ENCODE measurements around the gene NT5DC1. TPM values are rescaled to one million over a fixed set of nuclear protein-coding genes. Genes with fewer than 3 reads are reported as not detected.

NT5DC1 gene
- total RNA-seq, 4 donors from 2014 or later = 4.2 to 23.5 (median 7.0) TPM

DNA sequence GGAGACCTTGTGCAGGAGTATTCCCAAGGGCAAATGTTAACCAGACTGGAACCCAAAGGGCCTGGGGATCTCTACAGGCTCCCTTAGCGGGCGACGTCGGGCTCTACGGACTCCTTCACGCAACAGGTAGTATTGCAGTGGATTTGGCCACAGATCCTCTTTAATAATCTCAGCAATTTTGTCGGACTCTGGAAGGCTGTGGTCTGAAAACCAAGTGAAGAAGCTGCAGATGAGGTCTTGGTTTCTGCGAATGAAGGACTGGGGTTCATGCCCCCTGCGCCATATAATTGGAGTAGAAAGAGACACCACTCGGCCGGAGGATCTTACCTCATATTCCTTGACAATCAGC lies 177.8 kb downstream of the NT5DC1 start:
- Histone ChIP-seq H3K4me1 (peaks cover 0 to 64% (median 36%) of the 10 kb centered on the region in 4 donors), H3K36me3 (peaks cover 0 to 27% (median 0%) of the 10 kb centered on the region in 3 donors), H3K4me3 (peak overlapping the region; percentile 58 to 97 (median 86)), H3K27ac (peak overlapping the region; percentile 97 to 100 (median 98)), H3K27me3 (no peaks in the 10 kb centered on the region), H3K9me3 (no peaks in the 10 kb centered on the region)
- no peak for DNase-seq (ENCODE audit: low spot score in 2 of 2)
- TF ChIP-seq EP300 (IDR thresholded peaks at IDR 0.05) = no peak
- 85 to 86% methylated on average over 11 of the region's 11 CpGs for WGBS, 2 donors

DNA sequence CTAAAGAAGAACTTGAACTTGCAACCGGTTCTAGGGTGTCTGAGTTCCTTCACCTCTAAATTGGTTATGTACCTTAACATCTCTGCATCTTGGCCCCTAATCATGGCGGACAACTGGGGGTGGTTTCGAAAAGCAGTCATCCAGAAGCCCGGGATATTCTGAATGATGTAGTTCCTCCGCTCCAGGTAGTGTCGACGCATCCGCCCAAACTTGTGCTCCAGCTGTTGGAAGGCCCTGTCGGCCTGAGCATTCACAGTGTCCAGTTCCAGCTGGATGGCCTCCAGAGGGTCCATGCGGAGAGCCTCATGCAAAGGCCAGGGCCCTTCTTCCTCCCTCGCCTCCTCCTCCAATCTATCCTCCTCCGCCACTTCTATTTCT lies 178.2 kb downstream of the NT5DC1 start:
- TF ChIP-seq, protein P1, sequence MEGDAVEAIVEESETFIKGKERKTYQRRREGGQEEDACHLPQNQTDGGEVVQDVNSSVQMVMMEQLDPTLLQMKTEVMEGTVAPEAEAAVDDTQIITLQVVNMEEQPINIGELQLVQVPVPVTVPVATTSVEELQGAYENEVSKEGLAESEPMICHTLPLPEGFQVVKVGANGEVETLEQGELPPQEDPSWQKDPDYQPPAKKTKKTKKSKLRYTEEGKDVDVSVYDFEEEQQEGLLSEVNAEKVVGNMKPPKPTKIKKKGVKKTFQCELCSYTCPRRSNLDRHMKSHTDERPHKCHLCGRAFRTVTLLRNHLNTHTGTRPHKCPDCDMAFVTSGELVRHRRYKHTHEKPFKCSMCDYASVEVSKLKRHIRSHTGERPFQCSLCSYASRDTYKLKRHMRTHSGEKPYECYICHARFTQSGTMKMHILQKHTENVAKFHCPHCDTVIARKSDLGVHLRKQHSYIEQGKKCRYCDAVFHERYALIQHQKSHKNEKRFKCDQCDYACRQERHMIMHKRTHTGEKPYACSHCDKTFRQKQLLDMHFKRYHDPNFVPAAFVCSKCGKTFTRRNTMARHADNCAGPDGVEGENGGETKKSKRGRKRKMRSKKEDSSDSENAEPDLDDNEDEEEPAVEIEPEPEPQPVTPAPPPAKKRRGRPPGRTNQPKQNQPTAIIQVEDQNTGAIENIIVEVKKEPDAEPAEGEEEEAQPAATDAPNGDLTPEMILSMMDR (IDR thresholded peaks at IDR 0.05) = no peak
- peaks cover 0 to 25% (median 0%) of the 10 kb centered on the region in 3 donors for H3K36me3 ChIP-seq
- 20 to 24% methylated on average over 12 of the region's 12 CpGs for WGBS, 2 donors
- H3K27ac ChIP-seq = peak overlapping the region; percentile 97 to 100 (median 98)
- peak overlapping the region; percentile 58 to 97 (median 86) for H3K4me3 ChIP-seq
- no peaks in the 10 kb centered on the region for H3K9me3 ChIP-seq
- DNase-seq (ENCODE audit: low spot score in 2 of 2) = no peak
- no peaks in the 10 kb centered on the region for H3K27me3 ChIP-seq
- H3K4me1 ChIP-seq = peaks cover 0 to 64% (median 36%) of the 10 kb centered on the region in 4 donors

DNA sequence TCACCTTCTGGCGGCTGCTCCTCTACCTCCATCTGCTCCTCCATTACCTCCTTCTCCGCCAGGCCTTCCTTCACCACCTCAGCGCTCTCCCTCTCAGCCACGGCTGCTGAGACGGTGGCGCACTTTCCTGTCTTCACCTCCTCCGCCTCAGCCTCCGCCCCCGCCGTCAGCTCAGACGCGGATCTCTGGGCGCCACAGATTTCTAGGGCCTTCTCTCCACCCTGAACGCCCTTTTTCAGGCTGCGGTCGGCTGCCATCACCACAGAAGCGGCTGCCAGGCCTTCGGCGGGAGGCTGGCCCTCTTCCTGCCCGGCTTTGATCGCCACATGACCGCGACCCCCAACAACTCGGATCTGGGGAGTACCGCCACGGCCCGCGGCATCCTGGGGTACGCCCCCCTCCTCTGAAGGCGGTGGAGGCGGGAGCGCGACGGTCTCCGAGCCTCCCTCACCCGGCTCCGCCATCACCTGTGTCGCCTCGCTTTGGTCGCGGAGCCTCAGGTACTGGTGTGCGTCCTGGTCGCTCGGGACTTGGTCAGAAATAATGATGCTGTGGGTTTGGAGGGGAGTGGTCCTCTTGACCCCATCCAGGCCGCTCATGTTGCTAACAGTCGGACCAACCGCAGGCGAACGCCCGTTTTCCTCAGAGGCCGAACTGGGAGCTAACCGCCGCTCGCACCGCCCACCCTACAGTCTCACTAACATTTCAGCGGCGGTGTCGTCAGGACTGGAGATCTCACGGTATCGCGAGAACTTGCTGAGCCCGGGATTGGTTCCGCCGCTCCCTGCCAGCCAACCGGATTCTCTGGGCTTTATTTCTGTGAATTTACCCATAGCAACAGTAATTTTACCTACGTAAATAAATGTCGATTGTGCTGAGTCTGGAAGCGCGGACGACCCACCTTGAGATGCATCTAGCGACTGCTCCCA lies 178.8 kb downstream of the NT5DC1 start, which contains the start of gene TSPYL1:
Gene TSPYL1, minus strand, starts transcription at position 699 of the 929 bp plus-strand sequence. Its CDS starts 100 bp downstream, at position 599.
- 0% methylated on average over 58 to 61 of the region's 71 CpGs for WGBS, 2 donors
- Histone ChIP-seq H3K4me1 (peaks cover 0 to 59% (median 36%) of the 10 kb centered on the region in 4 donors), H3K36me3 (peaks cover 0 to 19% (median 0%) of the 10 kb centered on the region in 3 donors), H3K9me3 (no peaks in the 10 kb centered on the region), H3K27ac (peak within 1 kb of the TSS; percentile 97 to 100 (median 98)), H3K4me3 (peak within 1 kb of the TSS; percentile 58 to 97 (median 86)), H3K27me3 (no peaks in the 10 kb centered on the region)
- TF ChIP-seq, protein P1 (IDR thresholded peaks at IDR 0.05) = no peak
- TF ChIP-seq EP300 (IDR thresholded peaks at IDR 0.05) = peak; percentile 50 to 99
- TF ChIP-seq POLR2A (IDR thresholded peaks at IDR 0.05) = peak; percentile 95 to 99
- peak; percentile 93 to 96 for DNase-seq (ENCODE audit: low spot score in 2 of 2)

DNA sequence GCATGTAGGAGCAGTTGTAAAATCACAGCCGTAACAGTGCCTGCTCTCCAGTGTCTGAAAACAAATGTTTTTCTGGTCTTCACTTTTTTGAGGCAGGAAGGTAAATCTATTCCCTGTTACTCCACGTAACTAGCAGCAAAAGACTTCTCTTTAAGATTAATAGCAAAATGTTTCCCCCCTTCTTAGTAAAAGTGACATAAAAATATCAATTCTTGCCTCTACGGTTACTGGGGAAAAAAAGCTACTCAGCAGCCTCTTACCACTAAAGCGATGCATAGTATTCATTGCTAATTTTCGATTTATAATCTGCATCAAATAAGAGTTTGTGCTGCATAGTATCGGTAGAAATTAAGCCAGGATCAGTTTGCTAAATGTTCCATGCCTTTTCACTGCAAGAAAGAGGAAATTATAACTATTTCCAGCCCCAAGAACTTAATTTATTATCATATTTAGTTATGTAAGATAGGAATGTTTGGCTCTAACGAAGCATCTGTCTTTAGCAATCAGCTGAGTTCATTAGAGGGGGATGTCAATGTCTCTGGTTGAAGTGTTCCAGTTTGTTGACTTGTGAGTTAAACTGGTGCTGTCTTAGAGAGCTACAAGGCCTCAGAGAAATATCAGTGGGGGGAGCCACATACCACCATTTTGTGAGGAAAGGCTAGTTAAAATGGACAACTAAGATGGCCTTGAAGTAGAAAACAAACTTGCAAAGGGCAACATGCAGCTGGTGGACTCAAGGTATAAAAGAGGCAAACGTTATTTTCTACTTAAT lies 179.7 kb downstream of the NT5DC1 start:
- WGBS, 2 donors = 14 to 19% methylated on average over 8 of the region's 8 CpGs
- peak overlapping the region; percentile 58 to 97 (median 86) for H3K4me3 ChIP-seq
- no peak for DNase-seq (ENCODE audit: low spot score in 2 of 2)
- H3K27me3 ChIP-seq = no peaks in the 10 kb centered on the region
- no peaks in the 10 kb centered on the region for H3K9me3 ChIP-seq
- no peak for TF ChIP-seq EP300 (IDR thresholded peaks at IDR 0.05)
- TF ChIP-seq, protein P1 (IDR thresholded peaks at IDR 0.05) = no peak
- TF ChIP-seq POLR2A (IDR thresholded peaks at IDR 0.05) = no peak
- peak overlapping the region; percentile 97 to 100 (median 98) for H3K27ac ChIP-seq
- H3K36me3 ChIP-seq = peaks cover 0 to 14% (median 0%) of the 10 kb centered on the region in 3 donors
- H3K4me1 ChIP-seq = peaks cover 0 to 50% (median 34%) of the 10 kb centered on the region in 4 donors

DNA sequence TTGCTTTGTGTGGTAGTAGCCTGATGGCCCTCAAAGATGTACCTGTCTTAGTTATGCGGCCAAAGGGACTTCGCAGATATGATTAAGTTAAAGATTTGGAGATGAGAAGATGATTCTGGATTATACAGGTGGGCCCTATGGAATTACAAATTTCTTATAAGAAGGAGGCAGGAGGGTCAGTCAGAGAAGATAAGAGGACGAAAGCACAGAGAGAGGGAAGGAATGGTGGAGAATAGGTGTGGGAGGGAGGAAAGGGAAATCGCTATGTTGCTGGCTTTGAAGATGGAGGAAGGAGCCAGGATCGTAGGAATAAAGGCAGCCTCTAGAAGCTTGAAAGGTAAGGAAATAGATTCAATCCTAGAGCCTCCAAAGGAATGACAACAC lies 180.3 kb downstream of the NT5DC1 start:
- H3K27me3 ChIP-seq = no peaks in the 10 kb centered on the region
- H3K27ac ChIP-seq = no peak overlapping the region
- H3K4me1 ChIP-seq = peaks cover 0 to 45% (median 28%) of the 10 kb centered on the region in 4 donors
- no peak for DNase-seq (ENCODE audit: low spot score in 2 of 2)
- TF ChIP-seq, protein P1 (IDR thresholded peaks at IDR 0.05) = no peak
- TF ChIP-seq POLR2A (IDR thresholded peaks at IDR 0.05) = no peak
- TF ChIP-seq EP300 (IDR thresholded peaks at IDR 0.05) = no peak
- peaks cover 0 to 8% (median 0%) of the 10 kb centered on the region in 3 donors for H3K36me3 ChIP-seq
- 88% methylated on average over 5 of the region's 5 CpGs for WGBS, 2 donors
- H3K9me3 ChIP-seq = no peaks in the 10 kb centered on the region
- H3K4me3 ChIP-seq = no peak overlapping the region

Data from tibial nerve (tissue), 4 donors.